HG03095 (cell line): ENCODE data around the gene RBMX.
"Not testable (repeated sequence)": the region's sequence is repeated elsewhere in the genome, so short reads cannot be mapped to it uniquely, and the experiment has no call there.

Source experiments
- ATAC-seq: cut with Tn5 transposase; IDR thresholded peaks from one replicate; pipeline ENCODE4 v1.9.1; 2021; ENCODE audit warnings: moderate library complexity; ENCODE audit not compliant: unreplicated experiment

Gene RBMX

DNA sequence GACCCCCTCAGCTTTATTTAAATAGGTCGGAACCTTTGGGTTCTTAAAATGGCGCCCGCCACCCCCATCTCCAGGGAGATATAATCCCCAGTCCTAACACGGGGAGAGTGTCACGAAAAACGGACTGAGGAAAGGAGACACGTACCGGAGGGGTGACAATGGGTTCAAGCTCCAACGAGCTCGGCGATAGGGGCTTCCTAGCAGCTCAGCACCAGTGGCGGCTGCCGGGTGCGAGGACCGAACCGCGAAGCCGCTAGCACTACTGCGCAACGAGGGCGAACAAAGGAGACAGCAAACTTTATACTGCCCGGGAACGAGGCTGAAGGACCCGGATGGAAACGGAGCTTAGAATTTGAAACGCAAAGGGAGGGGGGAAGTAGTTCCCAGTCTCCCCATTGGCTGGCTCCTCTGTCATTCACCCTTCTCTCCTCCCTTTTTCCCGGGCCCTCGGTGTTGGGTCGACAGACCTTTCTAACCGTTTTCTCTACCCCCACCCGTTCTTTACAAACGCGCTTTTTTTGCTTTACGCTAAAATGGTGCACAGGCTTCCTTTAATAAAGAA lies at the start of gene RBMX:
RBMX (minus strand) TSS at position 274 of the 562 bp plus-strand sequence. CDS start 1,298 bp downstream, outside the sequence.
- ATAC-seq = peak; percentile 96

DNA sequence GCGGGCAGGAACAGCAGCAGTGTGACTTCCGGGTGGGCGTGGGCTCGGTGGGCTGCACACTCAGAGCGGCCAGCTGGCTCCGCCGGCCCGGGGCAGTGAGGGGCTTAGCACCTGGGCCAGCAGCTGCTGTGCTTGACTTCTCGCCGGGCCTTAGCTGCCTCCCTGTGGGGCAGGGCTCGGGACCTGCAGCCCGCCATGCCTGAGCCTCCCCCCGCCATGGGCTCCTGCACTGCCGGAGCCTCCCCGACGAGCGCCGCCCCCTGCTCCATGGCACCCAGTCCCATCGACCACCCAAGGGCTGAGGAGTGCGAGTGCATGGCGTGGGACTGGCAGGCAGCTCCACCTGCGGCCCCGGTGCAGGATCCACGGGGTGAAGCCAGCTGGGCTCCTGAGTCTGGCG lies 40.9 kb upstream of the RBMX start:
- ATAC-seq = not testable (repeated sequence)

DNA sequence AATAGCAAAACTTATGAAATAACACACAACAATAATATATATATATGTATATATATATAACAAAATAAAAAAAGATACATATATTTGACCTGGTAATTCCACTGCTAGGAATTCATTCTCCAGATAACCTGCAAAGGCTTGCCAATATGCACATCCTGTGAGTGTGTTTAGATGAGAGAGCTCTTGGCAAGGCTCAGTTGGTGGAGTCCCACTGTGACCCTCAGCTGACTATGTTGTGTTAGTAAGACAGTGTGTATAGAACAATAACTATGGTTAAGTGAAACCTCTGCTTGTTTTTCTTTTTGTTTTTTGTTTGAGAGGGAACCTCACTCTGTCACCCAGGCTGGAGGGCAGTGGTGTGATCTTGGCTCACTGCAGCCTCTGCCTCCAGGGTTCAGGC lies 39.5 kb upstream of the RBMX start:
- ATAC-seq = no peak

DNA sequence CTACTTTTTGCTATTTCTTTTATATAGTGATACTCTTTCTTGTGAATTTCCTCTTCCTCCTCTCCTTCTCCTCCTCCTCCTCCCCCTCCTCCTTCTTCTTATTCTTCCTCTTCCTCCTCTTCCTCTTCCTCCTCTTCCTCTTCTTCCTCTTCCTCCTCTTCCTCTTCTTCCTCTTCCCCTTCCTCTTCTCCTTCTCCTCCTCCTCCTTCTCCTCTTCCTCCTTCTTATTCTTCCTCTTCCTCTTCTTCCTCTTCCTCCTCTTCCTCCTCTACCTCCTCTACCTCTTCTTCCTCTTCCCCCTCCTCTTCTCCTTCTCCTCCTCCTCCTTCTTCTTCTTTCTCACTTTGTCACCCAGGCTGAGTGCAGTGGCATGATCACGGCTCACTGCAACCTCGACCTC lies 36.3 kb upstream of the RBMX start:
- no peak for ATAC-seq

DNA sequence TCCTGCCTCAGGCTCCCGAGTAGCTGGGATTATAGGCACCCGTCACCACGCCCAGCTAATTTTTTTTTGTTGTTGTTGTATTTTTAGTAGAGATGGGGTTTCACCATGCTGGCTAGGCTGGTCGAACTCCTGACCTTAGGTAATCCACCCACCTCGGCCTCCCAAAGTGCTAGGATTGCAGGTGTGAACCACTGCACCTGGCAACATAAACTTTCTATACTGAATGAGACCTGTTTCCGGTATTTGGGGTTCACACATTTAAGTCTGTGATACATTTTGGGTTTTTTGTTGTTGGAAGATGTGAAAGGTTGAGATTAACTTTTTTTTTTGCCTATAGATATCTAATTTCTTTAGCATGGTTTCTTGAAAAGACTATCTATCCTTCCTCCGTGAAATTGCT lies 31.1 kb upstream of the RBMX start:
- not testable (repeated sequence) for ATAC-seq

DNA sequence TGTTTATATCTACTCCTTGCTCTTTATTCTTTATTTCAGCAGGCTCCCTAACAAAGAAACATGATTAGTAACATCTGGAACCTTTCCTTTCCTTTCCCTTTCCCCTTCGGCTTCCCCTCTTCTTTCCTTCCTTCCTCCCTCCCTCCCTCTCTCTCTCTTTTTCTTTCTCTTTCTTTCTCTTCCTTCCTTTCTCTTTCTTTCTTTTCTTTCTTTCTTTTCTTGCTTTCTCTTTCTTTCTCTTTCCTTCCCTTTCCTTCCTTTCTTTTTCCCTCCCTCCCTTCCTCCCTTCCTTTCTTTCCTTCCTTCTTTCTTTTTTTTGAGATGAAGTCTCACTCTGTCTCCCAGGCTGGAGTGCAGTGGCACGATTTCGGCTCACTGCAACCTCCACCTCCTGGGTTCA lies 30.7 kb upstream of the RBMX start:
- no peak for ATAC-seq

DNA sequence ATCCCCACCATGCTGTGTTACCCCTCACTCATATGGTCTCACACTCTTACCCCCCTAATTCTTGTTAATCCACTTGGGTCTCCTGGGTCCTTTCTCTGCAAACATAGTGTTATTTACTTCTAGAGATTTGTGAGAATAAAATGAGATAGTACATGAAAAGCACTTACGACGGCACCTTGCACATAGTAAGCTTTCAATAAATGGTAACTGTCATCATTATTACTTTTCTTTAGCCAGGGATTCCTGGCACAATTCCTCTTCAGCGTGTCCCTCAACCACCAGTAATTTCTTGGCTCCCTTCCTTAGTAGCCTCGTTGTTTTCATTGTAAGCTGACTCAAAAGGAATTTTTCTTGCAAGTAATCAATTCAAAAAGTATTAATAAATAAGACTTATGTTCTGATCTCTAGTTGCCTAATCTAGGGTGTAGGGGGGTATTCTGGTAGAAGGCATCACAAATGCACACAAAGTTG lies 30.1 kb upstream of the RBMX start:
- no peak for ATAC-seq

DNA sequence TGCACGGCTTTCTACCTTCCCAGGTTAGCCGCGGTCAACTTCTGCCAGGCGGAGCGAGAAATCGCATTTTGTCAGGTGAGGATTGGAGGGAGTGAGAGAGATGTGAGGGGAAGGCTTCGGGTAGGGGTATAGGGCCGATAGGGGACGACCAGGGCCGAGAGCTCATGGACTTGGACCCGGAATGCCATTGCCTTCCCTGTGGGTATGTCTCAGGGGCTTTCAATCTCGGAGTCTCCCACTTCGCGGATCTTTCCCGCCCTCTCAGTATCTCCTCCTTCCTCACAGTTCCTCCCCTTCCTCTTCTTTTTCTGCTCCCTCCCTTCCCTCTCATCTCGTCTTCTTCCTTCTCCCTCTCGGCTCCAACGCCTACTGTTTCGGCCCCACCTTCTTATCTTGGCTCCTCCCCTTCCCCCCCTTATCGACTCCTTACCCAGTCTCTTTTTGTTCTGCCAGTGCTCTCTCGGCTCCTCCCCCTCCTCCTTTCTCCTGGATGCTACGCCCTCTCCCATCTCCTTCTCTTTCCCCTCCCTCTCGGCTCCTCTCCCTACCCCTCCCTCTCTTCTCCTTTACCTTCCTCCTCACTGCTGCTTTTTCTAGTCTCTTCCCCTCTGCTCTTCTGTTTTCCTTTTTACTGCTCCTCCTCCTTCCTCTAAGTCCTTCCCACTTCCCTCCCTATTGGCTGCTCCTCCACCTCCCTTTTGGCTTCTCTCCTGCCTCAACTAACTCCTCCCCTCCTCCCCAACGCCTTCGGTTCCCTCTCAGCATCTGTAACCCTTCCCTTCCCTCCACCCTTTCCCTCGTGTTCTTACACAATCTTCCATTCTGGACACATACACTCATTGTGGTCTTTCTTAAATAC lies 29.4 kb upstream of the RBMX start:
- ATAC-seq = peak; percentile 57

DNA sequence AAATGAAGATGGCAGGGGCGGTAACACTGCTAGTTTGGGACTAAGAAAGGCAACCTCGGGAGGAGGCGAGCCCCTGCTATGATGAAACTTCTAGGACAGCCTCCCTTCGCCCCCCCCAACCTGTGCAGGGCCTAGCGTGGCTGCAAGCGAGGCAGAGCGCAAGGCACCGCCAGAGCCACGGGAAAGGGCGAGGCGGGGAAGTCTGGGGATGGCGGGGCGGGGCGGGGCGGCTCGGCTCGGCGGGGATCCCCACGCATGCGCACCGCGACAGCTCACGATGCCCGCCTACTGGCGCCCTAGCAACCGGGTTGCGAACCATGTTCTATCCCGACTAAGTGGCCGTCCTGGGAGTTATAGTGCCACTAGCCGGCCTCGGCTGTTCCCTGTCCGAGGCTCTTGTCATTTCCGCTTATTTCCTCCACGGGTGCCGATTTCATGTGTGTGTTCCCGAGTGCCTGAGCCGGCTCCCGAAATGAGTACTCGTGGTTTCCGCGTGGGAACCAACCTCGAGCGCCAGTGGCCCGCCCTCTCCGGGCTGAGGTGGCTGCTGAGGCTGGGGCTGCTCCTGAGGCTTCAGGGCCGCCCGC lies 28.7 kb upstream of the RBMX start:
- peak; percentile 61 for ATAC-seq

DNA sequence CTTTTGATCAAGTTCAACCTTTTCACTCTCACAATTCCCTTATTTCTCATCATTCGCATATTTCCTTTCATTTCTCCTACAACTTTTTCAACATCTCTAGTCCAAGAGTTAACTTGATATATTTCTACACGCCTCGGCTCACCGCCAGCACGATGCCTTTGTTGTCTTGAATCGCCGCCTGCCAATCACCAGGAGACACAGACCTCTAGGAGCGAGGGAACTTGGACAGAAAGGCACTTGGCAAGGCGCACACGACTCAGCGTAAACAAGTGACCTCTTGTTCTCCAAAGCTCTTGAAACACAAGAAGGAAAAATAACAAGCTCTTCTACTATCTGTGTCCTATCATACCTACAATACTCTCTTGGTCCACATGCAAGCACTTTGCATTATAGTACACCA lies 27.1 kb upstream of the RBMX start:
- no peak for ATAC-seq

DNA sequence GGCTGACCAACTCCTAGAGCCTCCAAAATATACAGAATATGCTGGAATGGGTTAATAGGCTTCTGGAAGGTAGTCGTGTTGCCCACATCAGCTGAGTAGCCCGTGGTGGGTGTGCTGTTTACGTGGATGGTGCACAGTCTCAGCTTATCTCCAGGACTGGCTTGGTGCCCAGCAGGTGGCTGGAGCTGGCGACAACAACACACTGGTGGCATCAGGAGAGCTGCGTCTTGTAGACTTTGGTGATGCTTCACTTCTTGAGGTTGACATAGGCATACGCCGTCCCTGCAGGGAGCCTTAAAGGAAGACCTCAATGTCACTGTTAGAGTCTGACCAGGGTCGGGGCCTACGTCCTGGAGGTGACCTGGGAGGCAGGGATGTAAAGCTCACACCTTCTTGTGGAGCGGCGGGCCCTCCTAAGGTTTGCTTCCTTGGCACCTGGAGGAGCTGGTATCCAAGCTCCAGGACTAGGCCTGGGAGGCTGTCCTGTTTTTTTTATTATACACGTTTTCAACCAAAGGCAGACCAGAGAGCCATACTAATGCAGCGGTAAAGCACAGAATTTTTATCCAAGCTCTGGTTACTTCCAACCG lies 26.5 kb upstream of the RBMX start:
- ATAC-seq = no peak

DNA sequence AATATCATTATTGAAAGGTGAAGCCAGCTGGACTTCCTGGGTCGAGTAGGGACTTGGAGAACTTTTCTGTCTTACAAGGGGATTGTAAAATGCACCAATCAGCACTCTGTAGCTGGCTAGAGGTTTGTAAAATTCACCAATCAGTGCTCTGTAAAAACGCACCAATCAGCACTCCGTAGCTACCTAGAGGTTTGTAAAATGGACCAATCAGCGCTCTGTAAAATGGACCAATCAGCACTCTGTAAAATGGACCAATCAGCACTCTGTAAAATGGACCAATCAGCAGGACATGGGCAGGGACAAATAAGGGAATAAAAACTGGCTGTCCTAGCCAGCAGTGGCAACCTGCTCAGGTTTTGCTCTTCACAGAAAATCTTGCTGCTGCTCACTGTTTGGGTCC lies 23.5 kb upstream of the RBMX start:
- not testable (repeated sequence) for ATAC-seq

DNA sequence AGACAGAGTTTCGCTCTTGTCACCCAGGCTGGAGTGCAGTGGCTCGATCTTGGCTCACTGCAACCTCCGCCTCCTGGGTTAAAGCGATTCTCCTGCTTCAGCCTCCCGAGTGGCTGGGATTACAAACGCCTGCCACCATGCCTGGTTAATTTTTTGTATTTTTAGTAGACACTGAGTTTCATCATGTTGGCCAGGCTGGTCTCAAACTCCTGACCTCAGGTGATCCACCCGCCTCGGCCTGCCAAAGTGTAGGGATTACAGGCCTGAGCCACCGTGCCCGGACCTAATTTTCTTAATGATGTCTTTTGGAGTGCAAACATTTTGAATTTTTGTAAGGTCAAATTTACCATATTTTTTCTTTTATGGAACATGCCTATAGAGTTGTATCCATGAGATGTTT lies 19.5 kb upstream of the RBMX start:
- not testable (repeated sequence) for ATAC-seq

DNA sequence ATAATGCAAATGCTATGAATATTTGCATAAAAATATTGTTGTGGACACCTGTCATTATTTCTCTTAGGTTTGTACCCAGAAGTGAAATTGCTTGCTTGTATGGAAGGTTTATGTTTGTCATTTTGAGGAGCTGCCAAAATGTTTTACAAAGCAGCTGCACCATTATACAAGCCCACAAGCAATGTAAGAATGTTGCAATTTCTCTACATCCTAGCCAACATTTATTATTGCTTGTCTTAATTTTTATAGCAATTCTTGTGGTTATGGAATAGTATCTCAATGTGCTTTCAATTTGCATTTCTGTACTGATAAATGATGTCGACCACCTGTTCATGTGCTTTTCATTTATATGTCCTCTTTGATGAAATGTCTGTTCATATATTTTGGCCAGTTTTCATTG lies 18.7 kb upstream of the RBMX start:
- no peak for ATAC-seq

DNA sequence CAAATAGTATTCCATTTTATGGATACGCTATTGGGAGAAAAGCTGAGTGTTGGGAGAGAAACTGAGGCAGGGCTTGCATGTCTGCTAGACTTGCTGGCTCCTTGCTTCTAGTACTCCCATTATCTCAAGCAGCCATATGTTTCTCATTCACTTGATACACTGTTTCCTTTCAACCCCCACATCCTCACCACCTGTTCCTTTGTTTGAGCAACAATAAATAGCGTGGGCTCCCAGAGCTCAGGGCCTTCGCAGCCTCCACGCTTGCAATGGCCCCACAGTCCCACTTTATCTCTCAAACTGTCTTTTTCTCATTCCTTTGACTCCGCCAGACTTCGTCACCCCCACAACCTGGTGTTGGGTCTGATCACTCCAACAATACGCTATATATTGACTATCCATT lies 18.2 kb upstream of the RBMX start:
- ATAC-seq = not testable (repeated sequence)

DNA sequence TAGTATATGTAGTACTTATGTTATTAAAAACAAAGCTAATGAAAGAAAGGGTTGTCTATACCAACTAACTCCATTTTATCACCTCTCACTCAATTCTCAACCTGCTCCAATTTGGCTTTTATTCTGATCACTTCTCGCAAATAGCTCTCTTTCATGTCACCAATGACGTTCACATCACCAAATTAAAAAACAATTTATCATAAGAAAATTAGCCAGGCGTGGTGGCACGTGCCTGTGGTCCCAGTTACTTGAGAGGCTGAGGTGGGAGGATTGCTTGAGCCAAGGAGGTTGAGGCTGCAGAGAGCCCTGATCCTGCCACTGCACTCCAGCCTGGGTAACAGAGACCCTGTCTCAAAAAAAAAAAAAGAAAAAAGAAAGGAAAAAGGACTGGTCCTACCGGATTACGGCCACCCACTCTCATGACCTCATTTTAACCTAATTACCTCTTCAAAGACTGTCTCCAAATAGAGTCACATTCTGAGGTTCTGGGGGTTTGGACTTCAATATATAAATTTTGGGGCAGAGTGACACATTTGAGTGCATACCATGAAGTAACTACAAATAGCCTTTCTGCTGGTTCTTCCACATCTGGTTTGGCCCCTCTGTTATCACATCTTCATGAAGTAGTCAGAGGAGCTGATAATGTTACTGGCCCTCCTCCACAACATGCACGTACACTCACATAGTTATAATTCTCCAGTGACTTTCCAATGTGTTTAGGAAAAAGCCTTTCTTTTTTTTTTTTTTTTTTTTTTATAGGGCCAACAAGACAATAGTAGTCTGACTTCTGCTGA lies 15.8 kb upstream of the RBMX start:
- no peak for ATAC-seq

DNA sequence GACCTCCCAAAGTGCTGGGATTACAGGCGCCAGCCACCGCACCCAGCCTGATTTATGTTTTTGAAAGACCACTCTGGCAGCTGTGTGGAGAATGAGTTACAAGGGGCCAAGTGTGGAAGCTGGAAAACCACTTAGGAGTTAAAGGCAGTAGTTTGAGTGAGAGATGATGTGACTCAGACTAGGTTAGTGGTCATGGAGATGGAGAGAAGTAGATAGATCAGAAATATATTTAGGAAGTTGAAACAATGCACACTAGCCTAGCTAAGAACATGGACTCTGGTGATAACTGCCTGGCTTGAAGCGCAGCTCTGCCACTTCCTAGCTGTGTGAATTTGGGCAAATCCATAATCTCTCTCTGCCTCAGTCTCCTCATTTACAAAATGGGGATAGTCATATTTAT lies 11.9 kb upstream of the RBMX start:
- ATAC-seq = no peak

DNA sequence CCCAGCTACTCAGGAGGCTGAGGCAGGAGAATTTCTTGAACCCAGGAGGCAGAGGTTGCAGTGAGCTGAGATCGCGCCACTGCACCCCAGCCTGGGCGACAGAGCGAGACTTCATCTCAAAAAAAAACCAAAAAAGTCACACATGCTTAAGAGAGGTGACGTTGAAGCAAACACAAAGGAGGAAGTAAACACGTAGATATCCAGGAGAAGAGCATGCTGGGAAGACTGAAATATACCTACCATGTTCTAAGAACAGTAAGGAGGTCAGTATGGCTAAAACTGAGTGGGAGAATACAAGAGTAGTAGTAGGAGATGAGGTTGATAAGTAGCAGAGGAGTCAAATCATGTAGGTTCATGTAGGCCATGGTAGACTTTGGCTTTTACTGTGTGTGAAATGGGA lies 10.1 kb upstream of the RBMX start:
- ATAC-seq = not testable (repeated sequence)

DNA sequence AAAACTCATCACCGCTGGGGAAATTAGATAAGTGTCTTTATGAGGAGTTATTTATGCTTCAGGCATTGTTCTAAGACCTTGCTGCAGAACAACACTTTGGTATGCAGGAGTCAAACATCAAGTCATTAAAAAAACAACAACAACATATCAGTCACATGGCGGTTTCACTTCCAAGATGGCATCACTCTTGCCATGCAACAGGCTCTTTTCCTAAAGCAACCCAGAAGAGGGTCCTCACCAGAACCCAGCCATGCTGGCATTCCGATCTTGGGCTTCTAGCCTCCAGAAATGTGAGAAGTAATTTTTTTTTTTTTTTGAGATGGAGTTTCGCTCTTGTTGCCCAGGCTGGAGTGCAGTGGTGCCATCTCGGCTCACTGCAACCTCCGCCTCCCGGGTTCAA lies 8.7 kb upstream of the RBMX start:
- ATAC-seq = no peak

DNA sequence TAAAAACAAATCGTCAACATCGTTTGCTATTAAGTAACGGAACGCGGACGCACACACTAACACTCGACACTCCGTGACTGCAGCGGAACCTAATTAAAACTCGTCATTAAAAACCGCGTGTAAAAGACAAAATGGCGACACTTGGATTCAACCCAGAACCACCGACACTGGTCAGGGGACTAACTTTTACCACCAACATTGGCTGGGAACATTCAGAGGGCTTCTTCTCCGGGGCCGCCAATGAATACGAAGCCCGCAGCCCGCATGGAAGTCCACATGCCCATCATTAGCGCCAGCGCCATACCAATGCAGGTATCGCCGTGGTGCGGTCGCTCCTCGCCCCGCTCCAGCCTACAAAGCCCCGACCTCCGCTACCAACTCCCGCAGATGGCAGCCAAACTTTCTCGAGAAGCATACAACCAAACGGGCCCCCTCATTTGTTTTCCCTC lies 498 bp downstream of the RBMX start:
- peak; percentile 8 for ATAC-seq
